GM06990 (cell line): ENCODE results near the gene DNPH1.

Experiments used
- DNase-seq: peaks from one replicate; pipeline ENCODE4 v3.0.0-alpha.2; 2011; ENCODE audit not compliant: insufficient read length; ENCODE audit errors: extremely low read depth
- H3K27me3 ChIP-seq: replicated peaks from 2 replicates; pipeline ENCODE4 v1.6.0; 2011; ENCODE audit warnings: low read length; ENCODE audit not compliant: control insufficient read depth, insufficient read depth
- H3K36me3 ChIP-seq: 2 replicates; pipeline ENCODE4 v1.5.1; 2011; ENCODE audit warnings: low read length; ENCODE audit not compliant: control insufficient read depth, insufficient read depth
- H3K4me3 ChIP-seq: replicated peaks from 2 replicates; pipeline ENCODE4 v1.5.1; 2011; ENCODE audit warnings: low read depth, mild to moderate bottlenecking, control low read depth, low read length
- CTCF ChIP-seq: IDR thresholded peaks from 2 replicates; pipeline ENCODE4 v1.5.1; 2011; ENCODE audit warnings: low read length, control low read depth, mild to moderate bottlenecking, inconsistent platforms; ENCODE audit not compliant: insufficient read depth, poor library complexity, severe bottlenecking

The DNPH1 gene

GRCh38 chr6:43184268-43184985 is 44.9 kb downstream of the DNPH1 start:
- Histone ChIP-seq H3K4me3 (no peak overlapping the region), H3K27me3 (no peaks in the 10 kb centered on the region), H3K36me3 (peaks cover 22% of the 10 kb centered on the region)
- TF ChIP-seq CTCF = no peak
- DNase-seq = no peak

- TF ChIP-seq CTCF = no peak
- Histone ChIP-seq H3K27me3 (no peaks in the 10 kb centered on the region), H3K4me3 (no peak overlapping the region; the same call in 1 of the 2 replicates), H3K36me3 (peaks cover 30% of the 10 kb centered on the region)
- no peak for DNase-seq
Observed at GRCh38 chr6:43183441-43183840, 45.8 kb downstream of the DNPH1 start.

- peak; percentile 5 for TF ChIP-seq CTCF
Observed at GRCh38 chr6:43181942-43182860, 47.1 kb downstream of the DNPH1 start, which contains the start of gene CUL9. Gene CUL9 (plus strand): TSS chr6:43182196. CDS start chr6:43184311, 2,115 bp downstream.

GRCh38 chr6:43181621-43181941 is 47.7 kb downstream of the DNPH1 start:
- H3K36me3 ChIP-seq = peaks cover 28% of the 10 kb centered on the region

More at GRCh38 chr6:43181942-43182860, 47.1 kb downstream of the DNPH1 start, which contains the start of gene CUL9:
- Histone ChIP-seq H3K4me3 (peak within 1 kb of the TSS; percentile 92), H3K36me3 (peaks cover 29% of the 10 kb centered on the region), H3K27me3 (no peaks in the 10 kb centered on the region)
- peak; percentile 89 for DNase-seq

GRCh38 chr6:43180985-43181384 is 48.3 kb downstream of the DNPH1 start:
- Histone ChIP-seq H3K36me3 (peaks cover 32% of the 10 kb centered on the region), H3K4me3 (no peak overlapping the region), H3K27me3 (no peaks in the 10 kb centered on the region)
- no peak for TF ChIP-seq CTCF
- no peak for DNase-seq

More at GRCh38 chr6:43181621-43181941, 47.7 kb downstream of the DNPH1 start:
- Histone ChIP-seq H3K27me3 (no peaks in the 10 kb centered on the region), H3K4me3 (peak overlapping the region; percentile 92)
- no peak for TF ChIP-seq CTCF
- no peak for DNase-seq
